ENCODE data around the gene COL4A5. TPM values are rescaled to one million over a fixed set of nuclear protein-coding genes. Genes with fewer than 3 reads are reported as not detected.
"Not testable (repeated sequence)": the region's sequence is repeated elsewhere in the genome, so short reads cannot be mapped to it uniquely, and the experiment has no call there.

COL4A5 gene
- 100 to 1,000 TPM in 1 of 4 donors, 10 to 100 TPM in 3; 43.1 to 105 (median 48.4) TPM for total RNA-seq

- peak in 1 of 2 donors; percentile 13 for DNase-seq (ENCODE audit: low spot score in 2 of 2)
- peak within 1 kb of the TSS; percentile 20 for H3K4me3 ChIP-seq (ENCODE audit: low read depth, poor library complexity, severe bottlenecking)
- no peak for TF ChIP-seq POLR2A (IDR thresholded peaks at IDR 0.05)
- TF ChIP-seq CTCF (IDR thresholded peaks at IDR 0.05), result no peak
- WGBS, 2 donors, result 0 to 23% methylated on average over 13 of the region's 13 CpGs
- intact Hi-C loops (cut with DNase I; ENCODE audit: low total_unique reads), result no loop called here
Measured at GRCh38 chrX:108439426-108439942, at the start of gene COL4A5. TSS of gene COL4A5 (plus strand) at chrX:108439838. CDS start at chrX:108440126, 288 bp downstream.

- intact Hi-C loops (cut with DNase I; ENCODE audit: low total_unique reads); H3K4me3 ChIP-seq (ENCODE audit: low read depth, poor library complexity, severe bottlenecking); DNase-seq (ENCODE audit: low spot score in 2 of 2): not testable (repeated sequence)
- 64 to 91% methylated on average over 3 to 9 of the region's 9 CpGs for WGBS, 2 donors
Measured at GRCh38 chrX:108390976-108391717, 48.5 kb upstream of the COL4A5 start.

- WGBS, 2 donors, result 59 to 64% methylated on average over 6 of the region's 6 CpGs
- H3K4me3 ChIP-seq (ENCODE audit: low read depth, poor library complexity, severe bottlenecking), result no peak overlapping the region
- no peak for DNase-seq (ENCODE audit: low spot score in 2 of 2)
Measured at GRCh38 chrX:108396188-108396891, 43.3 kb upstream of the COL4A5 start.

GRCh38 chrX:108396986-108397385, 42.7 kb upstream of the COL4A5 start:
- no peak for DNase-seq (ENCODE audit: low spot score in 2 of 2)
- H3K4me3 ChIP-seq (ENCODE audit: low read depth, poor library complexity, severe bottlenecking), result no peak overlapping the region
- no peak for TF ChIP-seq POLR2A (IDR thresholded peaks at IDR 0.05)
- TF ChIP-seq CTCF (IDR thresholded peaks at IDR 0.05), result no peak
- intact Hi-C loops (cut with DNase I; ENCODE audit: low total_unique reads), result no loop called here
- 86 to 100% methylated on average over 1 of the region's 1 CpG for WGBS, 2 donors

More at GRCh38 chrX:108396188-108396891, 43.3 kb upstream of the COL4A5 start:
- intact Hi-C loops (cut with DNase I; ENCODE audit: low total_unique reads), result no loop called here
- no peak for TF ChIP-seq POLR2A (IDR thresholded peaks at IDR 0.05)
- no peak for TF ChIP-seq CTCF (IDR thresholded peaks at IDR 0.05)

GRCh38 chrX:108397627-108398391, 41.8 kb upstream of the COL4A5 start:
- WGBS, 2 donors, result 51 to 62% methylated on average over 6 of the region's 6 CpGs
- DNase-seq (ENCODE audit: low spot score in 2 of 2), result no peak
- TF ChIP-seq CTCF (IDR thresholded peaks at IDR 0.05) (no peak), POLR2A (IDR thresholded peaks at IDR 0.05) (no peak)
- no peak overlapping the region for H3K4me3 ChIP-seq (ENCODE audit: low read depth, poor library complexity, severe bottlenecking)
- intact Hi-C loops (cut with DNase I; ENCODE audit: low total_unique reads), result no loop called here
